Gastrocnemius medialis (tissue), 4 donors: ENCODE data around the gene PARD3. TPM values are rescaled to one million over a fixed set of nuclear protein-coding genes. Genes with fewer than 3 reads are reported as not detected.

ENCODE experiments used
- ATAC-seq, 2 donors: fragments of 150-250 bp; one replicate each; pipeline ENCODE4 v1.9.1; 2016
- DNase-seq, 2 donors: peaks; one replicate each; pipeline ENCODE4 v3.0.0-alpha.2; 2019
- H3K27ac ChIP-seq, 4 donors: fragments of 200-600 bp; sonication (generic); 1 replicate in 1 of 4; 2 replicates in 3 of 4; pipeline ENCODE4 v1.5.1; 2016 to 2018; ENCODE audit warnings: mild to moderate bottlenecking in 2 of 4, moderate library complexity in 1 of 4
- H3K27me3 ChIP-seq, 3 donors: fragments of 200-600 bp; sonication (generic) in 2 of 3; 1 replicate in 1 of 3; 2 replicates in 2 of 3; pipeline versions ENCODE4 v1.5.1 to v1.6.0; 2016 to 2019; ENCODE audit warnings: mild to moderate bottlenecking in 1 of 3, moderate library complexity in 1 of 3
- H3K36me3 ChIP-seq, 2 donors: fragments of 200-600 bp; sonication (generic) in 1 of 2; one replicate each; pipeline ENCODE4 v1.5.1; 2017 to 2018
- H3K4me1 ChIP-seq, 2 donors: fragments of 200-600 bp; sonication (generic) in 1 of 2; one replicate each; pipeline ENCODE4 v1.5.1; 2016 to 2017; ENCODE audit warnings: mild to moderate bottlenecking in 2 of 2
- H3K4me3 ChIP-seq, 4 donors: fragments of 200-600 bp; sonication (generic) in 3 of 4; 1 replicate in 1 of 4; 2 replicates in 3 of 4; pipeline ENCODE4 v1.5.1; 2016 to 2019; ENCODE audit warnings: mild to moderate bottlenecking in 2 of 4
- H3K9me3 ChIP-seq, 3 donors: fragments of 200-600 bp; sonication (generic) in 2 of 3; 1 replicate in 1 of 3; 2 replicates in 2 of 3; pipeline ENCODE4 v1.5.1; 2016 to 2019
- CTCF ChIP-seq, 5 experiments: fragments of 450-650 bp in 3 of 5; fragments of 200-600 bp in 2 of 5; sonication (generic) in 2 of 5; IDR thresholded peaks in 4 of 5; conservative IDR thresholded peaks in 1 of 5; 1 replicate in 4 of 5; 2 replicates in 1 of 5; pipeline ENCODE4 v1.5.1; 2016 to 2019; ENCODE audit warnings: antibody characterized with exemption in 5 of 5, mild to moderate bottlenecking in 3 of 5, moderate library complexity in 3 of 5
- POLR2A ChIP-seq, 2 donors: fragments of 450-650 bp; IDR thresholded peaks; one replicate each; pipeline ENCODE4 v1.6.1; 2017; ENCODE audit warnings: antibody characterized with exemption in 2 of 2, mild to moderate bottlenecking in 2 of 2, moderate library complexity in 2 of 2
- in situ Hi-C, 4 donors: fragments of 200-750 bp; cut with MboI; loops; one replicate each; pipeline versions ENCODE4 v1.15.0 to v1.8.0; 2017; ENCODE audit warnings: low sequenced_read_pairs in 4 of 4
- intact Hi-C: fragments of 100-400 bp; cut with DNase I; formaldehyde crosslinking; loops from one replicate; pipeline ENCODE4 v1.15.1; 2023; ENCODE audit warnings: low total_unique reads
- total RNA-seq, 4 donors: library from RNA; depleted of rRNA; stranded (reverse); fragments of >200 nt; gene quantifications; one replicate each; pipeline versions ENCODE4 v1.1.0 to v1.2.3, GENCODE V29; 2016

Gene PARD3
- total RNA-seq, 4 donors from 2014 or later = 64.6 to 75.8 (median 68.3) TPM

GRCh38 chr10:34475786-34476185, 339.3 kb downstream of the PARD3 start:
- in situ Hi-C loops (no loop called here), intact Hi-C loops (no loop called here)
- H3K36me3 ChIP-seq = no peaks in the 10 kb centered on the region
- ATAC-seq = no peak
- TF ChIP-seq CTCF (IDR thresholded peaks at IDR 0.05 in 4 of 5, conservative IDR thresholded peaks at IDR 0.05 in 1 of 5) (no peak), POLR2A (IDR thresholded peaks at IDR 0.05) (no peak)
- no peak overlapping the region for H3K27ac ChIP-seq
- no peak for DNase-seq
- H3K27me3 ChIP-seq = no peaks in the 10 kb centered on the region
- H3K9me3 ChIP-seq = no peaks in the 10 kb centered on the region
- H3K4me1 ChIP-seq = no peaks in the 10 kb centered on the region
- no peak overlapping the region for H3K4me3 ChIP-seq

GRCh38 chr10:34475274-34475646, 339.8 kb downstream of the PARD3 start:
- Histone ChIP-seq H3K4me1 (no peaks in the 10 kb centered on the region), H3K27ac (no peak overlapping the region), H3K4me3 (no peak overlapping the region), H3K27me3 (no peaks in the 10 kb centered on the region), H3K9me3 (no peaks in the 10 kb centered on the region), H3K36me3 (no peaks in the 10 kb centered on the region)
- in situ Hi-C loops (no loop called here), intact Hi-C loops (no loop called here)
- TF ChIP-seq CTCF (IDR thresholded peaks at IDR 0.05 in 4 of 5, conservative IDR thresholded peaks at IDR 0.05 in 1 of 5) = no peak
- TF ChIP-seq POLR2A (IDR thresholded peaks at IDR 0.05) = no peak
- DNase-seq = no peak
- ATAC-seq = no peak

- H3K36me3 ChIP-seq = no peaks in the 10 kb centered on the region
- in situ Hi-C loops (no loop called here), intact Hi-C loops (no loop called here)
- H3K27me3 ChIP-seq = no peaks in the 10 kb centered on the region
- ATAC-seq = no peak
- H3K9me3 ChIP-seq = no peaks in the 10 kb centered on the region
- DNase-seq = no peak
- no peaks in the 10 kb centered on the region for H3K4me1 ChIP-seq
- H3K4me3 ChIP-seq = no peak overlapping the region
- TF ChIP-seq POLR2A (IDR thresholded peaks at IDR 0.05) (no peak), CTCF (IDR thresholded peaks at IDR 0.05 in 4 of 5, conservative IDR thresholded peaks at IDR 0.05 in 1 of 5) (no peak)
- H3K27ac ChIP-seq = no peak overlapping the region
These were observed 340.4 kb downstream of the PARD3 start for GRCh38 chr10:34474555-34475273.

GRCh38 chr10:34474009-34474376, 341.1 kb downstream of the PARD3 start:
- DNase-seq = no peak
- ATAC-seq = no peak
- Histone ChIP-seq H3K27ac (no peak overlapping the region), H3K4me1 (no peaks in the 10 kb centered on the region), H3K9me3 (no peaks in the 10 kb centered on the region), H3K27me3 (no peaks in the 10 kb centered on the region), H3K4me3 (no peak overlapping the region), H3K36me3 (no peaks in the 10 kb centered on the region)
- TF ChIP-seq POLR2A (IDR thresholded peaks at IDR 0.05) = no peak
- no peak for TF ChIP-seq CTCF (IDR thresholded peaks at IDR 0.05 in 4 of 5, conservative IDR thresholded peaks at IDR 0.05 in 1 of 5)
- intact Hi-C loops = no loop called here
- in situ Hi-C loops = no loop called here
